Activated naive CD8-positive, alpha-beta T cell treated with anti-CD3 and anti-CD28 coated beads, Interleukin-2, amount 10 ng/mL, durations not matched to agents 7 days and 5 days (primary cell): Measurements from ENCODE around the gene CALR3. TPM values are rescaled to one million over a fixed set of nuclear protein-coding genes. Genes with fewer than 3 reads are reported as not detected.
"Not testable (repeated sequence)": the region's sequence is repeated elsewhere in the genome, so short reads cannot be mapped to it uniquely, and the experiment has no call there.

Source experiments
- ATAC-seq: fragments of 150-1000 bp; cut with Tn5 transposase; one replicate; pipeline ENCODE4 v1.10.0; 2021; ENCODE audit warnings: low read depth, moderate library complexity
- POLR2A ChIA-PET: fragments of 350-600 bp; sonication (Branson Sonifier 250); formaldehyde crosslinking; loops from one replicate; lab custom pipeline; 2021; ENCODE audit warnings: antibody characterized with exemption; lab: Charles Lee
- DNase-seq: peaks from one replicate; pipeline ENCODE4 v3.0.0; 2021
- H3K27ac Mint-ChIP-seq: one replicate; pipeline ENCODE4 v1.8.0; 2022; ENCODE audit warnings: mild to moderate bottlenecking, mixed read lengths
- H3K27me3 Mint-ChIP-seq: one replicate; pipeline ENCODE4 v1.8.0; 2022; ENCODE audit warnings: mild to moderate bottlenecking, moderate library complexity, mixed read lengths
- H3K36me3 Mint-ChIP-seq: one replicate; pipeline ENCODE4 v1.8.0; 2021; ENCODE audit warnings: mild to moderate bottlenecking, mixed read lengths
- H3K4me1 Mint-ChIP-seq: one replicate; pipeline ENCODE4 v1.8.0; 2021; ENCODE audit warnings: mixed read lengths
- H3K4me3 Mint-ChIP-seq: one replicate; pipeline ENCODE4 v1.8.0; 2022; ENCODE audit warnings: mild to moderate bottlenecking, moderate library complexity, mixed read lengths
- H3K9me3 Mint-ChIP-seq: one replicate; pipeline ENCODE4 v1.8.0; 2021; ENCODE audit warnings: mixed read lengths
- total RNA-seq, 2 experiments: library from RNA; stranded (reverse); gene quantifications; one replicate each; pipeline ENCODE4 v1.2.3, GENCODE V29; 2021

Gene CALR3
- total RNA-seq, 2 experiments from 2014 or later, result not detected

GRCh38 chr19:16504271-16504670, 8.3 kb upstream of the CALR3 start:
- Mint-ChIP-seq H3K36me3 (peaks cover 6% of the 10 kb centered on the region), H3K4me3 (no peak overlapping the region), H3K9me3 (no peaks in the 10 kb centered on the region), H3K27me3 (no peaks in the 10 kb centered on the region), H3K4me1 (peaks cover 3% of the 10 kb centered on the region), H3K27ac (peak overlapping the region; percentile 34)
- DNase-seq (no peak), ATAC-seq (no peak)
- POLR2A ChIA-PET, result interaction anchor here (0.7 kb wide), 1 partner anchor 11 kb away, joined by 4 read pairs; no protein-coding TSS in a partner anchor

GRCh38 chr19:16497837-16498236, 1.9 kb upstream of the CALR3 start:
- H3K36me3 Mint-ChIP-seq, result peaks cover 5% of the 10 kb centered on the region
- no peaks in the 10 kb centered on the region for H3K9me3 Mint-ChIP-seq
- ATAC-seq (no peak), DNase-seq (no peak)
- no peak overlapping the region for H3K27ac Mint-ChIP-seq
- H3K4me1 Mint-ChIP-seq, result peaks cover 13% of the 10 kb centered on the region
- no peak overlapping the region for H3K4me3 Mint-ChIP-seq
- no peaks in the 10 kb centered on the region for H3K27me3 Mint-ChIP-seq
- POLR2A ChIA-PET, result interaction anchor here (1.0 kb wide), 1 partner anchor 12 kb away, joined by 4 read pairs; no protein-coding TSS in a partner anchor

- Mint-ChIP-seq H3K27me3 (no peaks in the 10 kb centered on the region), H3K4me1 (peaks cover 13% of the 10 kb centered on the region), H3K4me3 (peak overlapping the region; percentile 88), H3K9me3 (no peaks in the 10 kb centered on the region), H3K36me3 (peaks cover 5% of the 10 kb centered on the region), H3K27ac (no peak overlapping the region)
- POLR2A ChIA-PET, result interaction anchor here (0.8 to 2.2 kb wide), 4 partner anchors 45 to 346 kb away, joined by 3 to 13 read pairs (median 5); partner anchors contain the start of genes CHERP and MED26
- DNase-seq, result no peak
- no peak for ATAC-seq
Observed at GRCh38 chr19:16497042-16497441, 1.1 kb upstream of the CALR3 start.

DNA sequence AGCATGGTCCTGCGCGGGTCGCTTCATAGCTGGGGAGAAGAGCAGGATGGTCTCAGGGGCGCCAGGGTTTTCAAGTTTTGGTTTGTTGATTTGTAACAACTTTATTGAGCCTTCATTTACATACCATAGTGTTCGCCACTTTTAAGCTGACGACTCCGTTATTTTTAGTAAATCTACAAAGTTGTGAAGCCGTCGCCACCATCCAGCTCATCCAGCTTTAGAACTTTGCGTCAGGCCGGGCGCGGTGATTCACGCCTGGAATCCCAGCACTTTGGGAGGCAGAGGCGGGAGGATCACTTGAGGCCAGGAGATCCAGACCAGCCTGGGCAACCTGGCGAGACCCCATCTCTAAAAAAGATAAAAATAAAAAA, 631 bp upstream of the CALR3 start:
- H3K27ac Mint-ChIP-seq, result peak overlapping the region; percentile 74
- POLR2A ChIA-PET, result interaction anchor here (0.8 to 2.2 kb wide), 6 partner anchors 24 to 346 kb away, joined by 3 to 13 read pairs (median 4); partner anchors contain the start of genes CHERP, MED26, SMIM7 and TMEM38A
- ATAC-seq (no peak), DNase-seq (no peak)
- no peaks in the 10 kb centered on the region for H3K27me3 Mint-ChIP-seq
- H3K4me3 Mint-ChIP-seq, result peak overlapping the region; percentile 88
- H3K9me3 Mint-ChIP-seq, result no peaks in the 10 kb centered on the region
- H3K36me3 Mint-ChIP-seq, result peaks cover 5% of the 10 kb centered on the region
- H3K4me1 Mint-ChIP-seq, result peaks cover 13% of the 10 kb centered on the region

DNA sequence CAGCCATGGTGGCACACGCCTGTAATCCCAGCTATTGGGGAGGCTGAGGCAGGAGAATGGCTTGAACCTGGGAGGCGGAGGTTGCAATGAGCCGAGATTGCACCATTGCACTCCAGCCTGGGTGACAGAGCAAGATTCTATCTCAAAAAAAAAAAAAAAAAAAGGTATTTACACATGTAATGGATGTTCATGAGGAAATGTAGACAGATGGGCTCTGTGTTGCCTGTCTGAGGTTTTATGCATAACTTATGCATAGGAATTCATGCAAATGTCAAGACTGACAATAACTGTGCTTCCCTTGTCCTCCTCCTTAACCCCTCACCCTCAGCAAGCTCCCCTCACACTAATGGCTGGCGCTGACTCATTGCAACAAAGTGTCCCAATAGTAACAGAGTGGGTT, 9.5 kb downstream of the CALR3 start:
- H3K4me3 Mint-ChIP-seq, H3K9me3 Mint-ChIP-seq, H3K36me3 Mint-ChIP-seq, DNase-seq, ATAC-seq, H3K27ac Mint-ChIP-seq, H3K27me3 Mint-ChIP-seq, H3K4me1 Mint-ChIP-seq: not testable (repeated sequence)
- POLR2A ChIA-PET, result interaction anchor here (0.6 kb wide), 1 partner anchor 57 kb away, joined by 4 read pairs; no protein-coding TSS in a partner anchor

DNA sequence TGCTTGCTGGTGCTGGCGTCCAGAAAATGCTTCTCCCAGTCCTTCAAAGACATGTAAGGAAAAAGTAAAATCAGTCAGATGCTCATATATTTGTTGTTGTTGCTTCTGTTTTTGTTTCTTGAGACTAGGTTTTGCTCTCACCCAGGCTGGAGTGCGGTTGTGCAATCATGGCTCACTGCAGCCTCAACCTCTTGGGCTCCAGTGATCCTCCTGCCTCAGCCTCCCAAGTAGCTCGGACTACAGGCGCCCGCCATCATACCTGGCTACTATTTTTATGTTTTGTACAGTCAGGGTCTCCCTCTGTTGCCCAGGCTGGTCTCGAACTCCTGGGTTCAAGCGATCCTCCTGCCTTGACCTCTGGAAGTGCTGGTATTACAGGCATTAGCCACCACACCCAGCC, 13.2 kb downstream of the CALR3 start:
- no peak overlapping the region for H3K27ac Mint-ChIP-seq
- H3K4me3 Mint-ChIP-seq, result no peak overlapping the region
- H3K9me3 Mint-ChIP-seq, result no peaks in the 10 kb centered on the region
- POLR2A ChIA-PET, result no interaction called here
- no peaks in the 10 kb centered on the region for H3K27me3 Mint-ChIP-seq
- ATAC-seq (no peak), DNase-seq (no peak)
- H3K36me3 Mint-ChIP-seq, result no peaks in the 10 kb centered on the region
- no peaks in the 10 kb centered on the region for H3K4me1 Mint-ChIP-seq

DNA sequence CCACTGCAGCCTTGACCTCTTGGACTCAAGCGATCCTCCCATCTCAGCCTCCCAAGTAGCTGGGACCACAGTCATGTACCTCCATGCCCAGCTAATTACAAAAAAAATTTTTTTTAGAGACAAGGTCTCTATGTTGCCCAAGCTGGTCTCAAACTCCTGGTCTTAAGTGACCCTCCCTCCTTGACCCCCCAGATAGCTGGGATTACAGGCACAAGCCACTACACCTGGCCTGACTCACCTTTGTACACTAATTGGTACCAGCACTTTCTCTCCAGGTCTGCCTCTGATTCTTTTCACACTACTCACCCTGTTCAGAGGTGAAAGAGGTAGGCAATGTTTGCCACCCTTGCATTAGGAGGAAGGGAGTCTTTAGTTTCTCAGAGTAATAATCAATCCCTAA, 18.7 kb downstream of the CALR3 start:
- Mint-ChIP-seq H3K4me3 (no peak overlapping the region), H3K9me3 (peaks cover 1% of the 10 kb centered on the region), H3K36me3 (no peaks in the 10 kb centered on the region), H3K27ac (no peak overlapping the region), H3K27me3 (peaks cover 2% of the 10 kb centered on the region), H3K4me1 (no peaks in the 10 kb centered on the region)
- POLR2A ChIA-PET, result no interaction called here
- no peak for ATAC-seq
- no peak for DNase-seq

- H3K9me3 Mint-ChIP-seq, result peaks cover 1% of the 10 kb centered on the region
- no peak for ATAC-seq
- no peak overlapping the region for H3K4me3 Mint-ChIP-seq
- H3K36me3 Mint-ChIP-seq, result no peaks in the 10 kb centered on the region
- no peaks in the 10 kb centered on the region for H3K4me1 Mint-ChIP-seq
- no peak for DNase-seq
- no peak overlapping the region for H3K27ac Mint-ChIP-seq
- POLR2A ChIA-PET, result no interaction called here
- peaks cover 2% of the 10 kb centered on the region for H3K27me3 Mint-ChIP-seq
Observed at GRCh38 chr19:16476401-16476800, 19.6 kb downstream of the CALR3 start.

GRCh38 chr19:16473875-16474392, 22.0 kb downstream of the CALR3 start:
- H3K27ac Mint-ChIP-seq, result no peak overlapping the region
- H3K4me3 Mint-ChIP-seq, result no peak overlapping the region

DNA sequence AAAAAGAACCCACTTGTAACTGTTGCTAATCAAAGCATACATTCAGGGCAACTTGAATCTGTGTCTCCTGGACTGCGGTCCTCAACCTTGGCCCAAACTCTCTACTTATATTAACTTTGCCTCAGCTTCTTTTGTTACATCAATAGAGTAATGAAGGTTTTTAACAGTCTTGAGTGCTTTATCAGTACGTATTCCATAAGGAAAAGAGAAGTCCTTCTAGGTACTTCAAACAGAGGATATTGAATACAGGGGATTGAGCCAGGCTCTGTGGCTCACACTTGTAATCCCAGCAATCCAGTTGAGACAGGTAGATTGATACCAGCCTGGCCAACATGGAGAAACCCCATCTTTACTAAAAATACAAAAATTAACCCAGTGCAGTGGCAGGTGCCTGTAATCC, 23.0 kb downstream of the CALR3 start:
- Mint-ChIP-seq H3K4me1 (peaks cover 12% of the 10 kb centered on the region), H3K4me3 (peak overlapping the region; percentile 28), H3K36me3 (no peaks in the 10 kb centered on the region), H3K9me3 (peaks cover 1% of the 10 kb centered on the region), H3K27me3 (peaks cover 2% of the 10 kb centered on the region), H3K27ac (no peak overlapping the region)
- ATAC-seq (no peak), DNase-seq (no peak)
- POLR2A ChIA-PET, result interaction anchor here (0.6 kb wide), 2 partner anchors 23 to 1345 kb away, joined by 3 to 5 read pairs; partner anchors contain the start of genes C19orf44 and CALR3

More at GRCh38 chr19:16473875-16474392, 22.0 kb downstream of the CALR3 start:
- ATAC-seq, result no peak
- Mint-ChIP-seq H3K9me3 (peaks cover 1% of the 10 kb centered on the region), H3K27me3 (peaks cover 2% of the 10 kb centered on the region), H3K36me3 (no peaks in the 10 kb centered on the region), H3K4me1 (peaks cover 12% of the 10 kb centered on the region)
- POLR2A ChIA-PET, result no interaction called here
- no peak for DNase-seq

DNA sequence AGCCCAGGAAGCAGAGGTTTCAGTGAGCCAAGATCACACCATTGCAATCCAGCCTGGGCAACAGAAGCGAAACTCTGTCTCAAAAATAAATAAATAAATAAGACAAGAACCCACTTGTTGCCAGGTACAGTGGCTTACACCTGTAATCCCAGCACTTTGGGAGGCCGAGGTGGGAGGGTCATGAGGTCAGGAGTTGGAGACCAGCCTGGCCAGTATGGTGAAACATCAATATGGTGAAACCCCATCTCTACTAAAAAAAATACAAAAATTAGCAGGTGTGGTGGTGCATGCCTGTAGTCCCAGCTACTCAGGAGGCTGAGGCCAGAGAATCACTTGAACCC, 23.4 kb downstream of the CALR3 start:
- not testable (repeated sequence) for ATAC-seq, H3K27ac Mint-ChIP-seq, H3K27me3 Mint-ChIP-seq, H3K9me3 Mint-ChIP-seq, DNase-seq, H3K36me3 Mint-ChIP-seq
- Mint-ChIP-seq H3K4me1 (peaks cover 13% of the 10 kb centered on the region), H3K4me3 (peak overlapping the region; percentile 76)
- POLR2A ChIA-PET, result interaction anchor here (0.6 kb wide), 2 partner anchors 23 to 1345 kb away, joined by 3 to 5 read pairs; partner anchors contain the start of genes C19orf44 and CALR3

- peak; percentile 56 for DNase-seq
- POLR2A ChIA-PET, result interaction anchor here (0.6 to 1.7 kb wide), 3 partner anchors 8 to 158 kb away, joined by 3 to 5 read pairs (median 3); no protein-coding TSS in a partner anchor
- H3K4me1 Mint-ChIP-seq, result peaks cover 16% of the 10 kb centered on the region
- no peaks in the 10 kb centered on the region for H3K36me3 Mint-ChIP-seq
- peak; percentile 31 for ATAC-seq
- peaks cover 2% of the 10 kb centered on the region for H3K27me3 Mint-ChIP-seq
- peak overlapping the region; percentile 93 for H3K4me3 Mint-ChIP-seq
- H3K27ac Mint-ChIP-seq, result peak overlapping the region; percentile 30
- H3K9me3 Mint-ChIP-seq, result peaks cover 1% of the 10 kb centered on the region
Observed at GRCh38 chr19:16470911-16471811, 24.8 kb downstream of the CALR3 start.

DNA sequence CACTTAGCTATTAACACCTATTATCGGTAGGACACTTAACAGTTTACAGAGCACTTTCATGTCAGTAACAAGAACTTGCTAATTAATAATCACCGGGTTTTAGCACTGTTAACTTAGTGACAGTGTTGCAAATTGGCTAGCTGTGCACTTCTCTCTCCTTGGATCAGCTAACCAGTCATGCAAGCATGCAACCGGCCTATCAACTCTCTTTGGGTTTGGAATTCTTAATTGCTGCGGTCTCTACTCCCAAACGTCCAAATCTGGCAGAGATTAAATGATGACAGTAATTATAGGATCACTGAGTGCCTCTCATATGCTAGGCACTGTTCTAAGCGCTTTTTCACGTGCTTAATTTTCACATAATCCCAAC, 25.4 kb downstream of the CALR3 start:
- H3K27ac Mint-ChIP-seq, result no peak overlapping the region
- DNase-seq, result no peak
- peak overlapping the region; percentile 93 for H3K4me3 Mint-ChIP-seq
- POLR2A ChIA-PET, result interaction anchor here (1.3 to 1.7 kb wide), 2 partner anchors 8 to 158 kb away, joined by 3 to 5 read pairs; no protein-coding TSS in a partner anchor
- H3K4me1 Mint-ChIP-seq, result peaks cover 16% of the 10 kb centered on the region
- ATAC-seq, result no peak
- H3K9me3 Mint-ChIP-seq, result peaks cover 1% of the 10 kb centered on the region
- peaks cover 2% of the 10 kb centered on the region for H3K27me3 Mint-ChIP-seq
- H3K36me3 Mint-ChIP-seq, result no peaks in the 10 kb centered on the region
